Measurements from ENCODE around the gene CMTM8.
"Not testable (repeated sequence)": the region's sequence is repeated elsewhere in the genome, so short reads cannot be mapped to it uniquely, and the experiment has no call there.

CMTM8 gene

GRCh38 chr3:32383136-32383711, 144.7 kb downstream of the CMTM8 start:
- no peak for DNase-seq

- DNase-seq, result no peak
Measured at GRCh38 chr3:32384938-32385337, 146.5 kb downstream of the CMTM8 start.

GRCh38 chr3:32387512-32387911, 149.0 kb downstream of the CMTM8 start:
- no peak for DNase-seq

GRCh38 chr3:32389577-32389976, 151.1 kb downstream of the CMTM8 start:
- not testable (repeated sequence) for DNase-seq

DNA sequence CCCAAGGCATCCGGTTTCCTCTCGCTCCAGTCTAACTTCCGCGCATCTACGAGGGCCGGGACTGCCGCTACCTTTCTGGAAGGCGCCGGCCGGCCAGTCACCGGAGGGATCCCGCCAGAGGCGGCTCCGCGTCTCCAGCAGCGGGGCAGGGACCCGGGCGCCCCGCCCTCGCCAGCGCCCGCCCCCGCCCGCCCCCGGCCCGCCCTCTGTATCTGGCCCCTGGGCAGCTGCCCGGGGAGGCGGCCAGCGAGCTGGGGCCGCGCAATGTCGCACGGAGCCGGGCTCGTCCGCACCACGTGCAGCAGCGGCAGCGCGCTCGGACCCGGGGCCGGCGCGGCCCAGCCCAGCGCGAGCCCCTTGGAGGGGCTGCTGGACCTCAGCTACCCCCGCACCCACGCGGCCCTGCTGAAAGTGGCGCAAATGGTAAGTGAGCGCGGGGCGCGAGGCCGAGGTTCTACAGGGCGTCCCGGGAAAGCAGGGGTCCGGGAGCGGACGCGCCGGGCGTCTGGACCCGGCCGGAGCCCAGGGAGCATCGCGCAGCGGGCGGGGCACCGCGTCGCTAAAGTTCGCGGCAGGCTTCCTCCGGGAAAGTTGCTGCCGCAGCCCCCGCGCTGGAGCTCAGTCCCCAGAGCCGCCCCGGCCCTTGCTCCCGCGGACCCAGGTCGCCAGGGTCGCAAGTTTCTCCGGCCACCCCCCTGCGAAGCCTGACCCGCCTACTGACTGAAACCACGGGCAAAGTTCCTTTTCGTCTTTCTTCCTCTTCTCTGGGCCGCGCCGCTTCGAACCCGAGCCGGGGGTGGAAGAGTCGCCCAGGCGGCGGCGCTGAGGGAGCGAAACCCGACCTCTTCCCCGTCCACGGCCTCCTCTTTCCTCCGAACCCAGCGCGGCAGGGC, 153.4 kb downstream of the CMTM8 start, which contains the start of gene CMTM7:
Gene CMTM7, plus strand, starts transcription at position 211 of the 893 bp plus-strand sequence. Its CDS starts 54 bp downstream, at position 265.
- no peak for DNase-seq

- no peak for DNase-seq
Measured at GRCh38 chr3:32392536-32393302, 154.2 kb downstream of the CMTM8 start.

GRCh38 chr3:32395496-32395895, 157.0 kb downstream of the CMTM8 start:
- DNase-seq, result no peak

GRCh38 chr3:32397941-32398340, 159.5 kb downstream of the CMTM8 start:
- DNase-seq, result no peak

GRCh38 chr3:32398531-32398930, 160.1 kb downstream of the CMTM8 start:
- DNase-seq, result no peak

GRCh38 chr3:32399030-32399620, 160.6 kb downstream of the CMTM8 start:
- DNase-seq, result no peak

DNA sequence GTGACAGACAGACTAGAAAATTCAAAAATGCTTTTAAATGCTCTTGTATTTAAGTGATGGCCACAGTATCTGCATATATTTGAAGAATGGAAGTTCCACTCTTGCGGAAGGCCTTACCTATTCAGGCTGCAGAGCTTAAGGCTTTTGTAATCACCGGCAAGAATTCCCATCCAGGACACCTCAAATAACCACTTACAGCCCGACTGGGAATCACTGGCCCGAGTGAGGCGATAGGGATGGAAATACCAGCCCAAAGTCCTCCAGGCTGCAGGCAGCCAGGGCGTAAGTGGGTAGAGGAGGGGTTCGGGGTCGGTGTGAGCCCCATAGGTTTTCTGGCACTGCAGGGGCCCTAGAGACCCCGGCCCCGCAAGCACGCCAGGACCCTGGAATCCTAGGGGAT, 162.6 kb downstream of the CMTM8 start:
- DNase-seq, result no peak

- no peak for DNase-seq
Measured at GRCh38 chr3:32401556-32402081, 163.1 kb downstream of the CMTM8 start.

DNA sequence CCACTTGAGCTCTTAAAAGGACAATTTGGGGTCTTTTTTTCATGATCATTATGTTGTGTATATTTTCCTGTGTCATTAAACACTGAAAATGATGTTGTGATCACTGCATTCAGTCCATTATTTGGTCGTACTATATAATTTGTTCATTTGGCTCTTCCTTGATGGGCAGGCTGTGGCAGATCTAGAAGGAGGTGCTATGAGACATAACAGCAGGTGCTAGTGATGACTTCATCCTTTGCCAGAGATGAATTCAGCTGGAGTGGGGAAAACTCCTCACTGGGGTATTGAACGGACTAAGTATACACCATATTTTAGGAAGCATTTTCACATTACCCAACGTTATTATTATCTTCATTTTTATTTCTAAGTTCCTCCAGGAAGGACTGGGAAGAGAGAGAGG, 165.2 kb downstream of the CMTM8 start:
- no peak for DNase-seq

- no peak for DNase-seq
Measured at GRCh38 chr3:32404714-32405113, 166.2 kb downstream of the CMTM8 start.

GRCh38 chr3:32405155-32405554, 166.7 kb downstream of the CMTM8 start:
- DNase-seq, result no peak

DNA sequence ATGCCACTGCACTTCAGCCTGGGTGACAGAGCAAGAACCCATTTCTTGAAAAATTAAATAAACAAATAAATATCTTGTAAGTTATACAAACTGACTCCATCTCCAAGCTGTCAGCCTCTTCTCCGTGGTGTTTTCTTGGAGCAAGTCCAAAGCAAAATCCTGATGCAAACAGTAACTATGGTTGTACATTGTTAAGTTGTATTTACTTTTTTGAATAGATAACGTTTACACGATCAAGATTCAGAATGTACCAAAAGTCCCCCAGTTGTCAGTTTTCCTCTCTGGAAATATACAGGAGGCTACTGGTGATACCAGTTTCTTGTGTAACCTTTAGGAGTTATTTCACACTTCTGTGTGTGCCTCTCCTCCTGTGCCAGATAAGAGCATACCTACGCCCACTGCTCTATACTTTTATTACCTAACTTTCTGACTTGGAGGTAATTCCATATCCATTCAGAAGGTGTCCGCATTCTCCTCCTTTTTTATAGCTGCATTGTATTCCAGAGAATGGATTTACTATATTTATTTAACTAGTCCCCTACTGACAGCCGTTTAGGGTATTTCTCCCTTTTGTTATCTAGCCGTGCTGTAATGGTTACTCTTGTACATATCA, 167.3 kb downstream of the CMTM8 start:
- DNase-seq, result no peak

DNA sequence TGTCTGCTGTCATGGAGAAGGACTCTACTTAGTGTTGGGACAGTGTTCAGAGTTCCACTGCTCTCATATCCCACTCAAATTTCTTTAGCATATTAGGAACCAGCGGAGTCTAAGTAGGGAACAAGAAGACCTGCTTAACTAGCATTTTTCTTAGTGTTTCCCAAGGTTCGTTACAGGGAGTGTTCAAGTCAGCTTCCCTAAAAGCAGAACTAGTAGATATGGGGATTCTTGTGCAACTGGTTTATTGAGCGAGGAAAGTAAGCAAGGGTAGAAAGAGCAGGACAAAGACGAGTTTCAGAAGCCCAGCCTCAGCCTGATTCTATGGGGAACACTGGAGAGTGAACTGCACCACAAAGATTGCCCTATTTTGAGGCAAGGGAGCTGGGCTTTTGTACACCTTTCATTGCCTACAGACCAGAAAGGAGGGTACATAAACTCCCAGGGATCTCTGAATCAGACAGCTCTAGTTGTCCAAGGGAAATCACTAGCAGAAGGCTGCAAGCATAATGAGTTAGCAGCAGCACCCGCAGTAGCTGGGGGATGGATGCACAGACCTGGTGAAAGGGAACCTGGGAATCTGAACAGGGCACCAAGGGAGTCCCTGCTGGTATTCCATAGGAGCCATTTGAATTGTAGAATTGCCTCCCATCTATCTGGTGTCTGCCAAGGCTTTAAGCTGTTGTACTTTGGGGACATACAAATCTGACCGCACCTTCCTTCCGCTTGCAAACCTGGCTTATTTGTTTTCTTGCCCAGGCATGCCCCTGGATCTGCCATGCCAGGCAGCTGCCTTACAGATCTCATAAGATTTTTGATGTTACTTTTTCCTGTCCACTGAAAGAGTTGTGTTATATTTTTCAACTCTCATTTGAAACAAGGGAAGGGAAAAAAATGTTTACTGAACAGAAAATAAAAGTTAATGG, 168.3 kb downstream of the CMTM8 start:
- peak; percentile 81 for DNase-seq

- no peak for DNase-seq
Measured at GRCh38 chr3:32410367-32411246, 172.1 kb downstream of the CMTM8 start.

GRCh38 chr3:32411442-32411841, 173.0 kb downstream of the CMTM8 start:
- DNase-seq, result no peak

GRCh38 chr3:32412887-32413286, 174.4 kb downstream of the CMTM8 start:
- no peak for DNase-seq

All from SIG-M5 (cell line).